H1 (cell line): ENCODE data around the gene RBM18. TPM values are rescaled to one million over a fixed set of nuclear protein-coding genes. Genes with fewer than 3 reads are reported as not detected.
A peak's percentile ranks its signal among the peaks of the same experiment; 100 is the strongest.

Source experiments
- CTCF ChIA-PET: fragments of 300-600 bp; sonication (Branson Sonifier 250); formaldehyde crosslinking; loops from one replicate; lab custom pipeline; 2021; ENCODE audit not compliant: partially characterized antibody; lab: Charles Lee
- POLR2A ChIA-PET: fragments of 300-600 bp; sonication (Branson Sonifier 250); formaldehyde crosslinking; loops from one replicate; lab custom pipeline; 2021; ENCODE audit warnings: inconsistent platforms; ENCODE audit not compliant: partially characterized antibody; lab: Charles Lee
- DNase-seq, 2 experiments: peaks; one replicate each; pipeline versions ENCODE4 v3.0.0 to v3.0.0-alpha.2; 2010 to 2022; ENCODE audit warnings: low spot score in 2 of 2, low read depth in 1 of 2, mixed read lengths in 1 of 2
- FAIRE-seq: peaks from 2 replicates; lab custom pipeline; 2011; peaks lifted over from hg19 to GRCh38; lab: Jason Lieb, UNC
- H2AFZ ChIP-seq: 2 replicates; pipeline ENCODE4 v1.8.1; 2012; ENCODE audit warnings: low read length, inconsistent platforms
- H2AK5ac ChIP-seq: 2 replicates; pipeline ENCODE4 v1.6.1; 2013; ENCODE audit warnings: low read depth, low read length
- H2BK120ac ChIP-seq: replicated peaks from 2 replicates; pipeline ENCODE3; 2013; ENCODE audit warnings: low read depth, low read length, inconsistent platforms
- H2BK12ac ChIP-seq: 2 replicates; pipeline ENCODE4 v1.6.1; 2013; ENCODE audit warnings: low read depth, low read length
- H2BK15ac ChIP-seq: 2 replicates; pipeline ENCODE4 v1.6.1; 2013; ENCODE audit warnings: low read length
- H2BK20ac ChIP-seq: 2 replicates; pipeline ENCODE4 v1.6.1; 2013; ENCODE audit warnings: low read length
- H2BK5ac ChIP-seq: 2 replicates; pipeline ENCODE4 v1.6.1; 2013; ENCODE audit warnings: low read depth, low read length
- H3K14ac ChIP-seq: 2 replicates; pipeline ENCODE4 v1.6.1; 2013; ENCODE audit warnings: inconsistent platforms; ENCODE audit not compliant: insufficient read length
- H3K18ac ChIP-seq: 2 replicates; pipeline ENCODE4 v1.6.1; 2013; ENCODE audit warnings: low read length; ENCODE audit errors: extremely low read depth
- H3K23ac ChIP-seq: 2 replicates; pipeline ENCODE4 v1.6.1; 2013; ENCODE audit warnings: inconsistent platforms; ENCODE audit not compliant: insufficient read length
- H3K23me2 ChIP-seq: 2 replicates; pipeline ENCODE4 v1.6.1; 2013; ENCODE audit warnings: low read depth, low read length
- H3K27ac ChIP-seq: 2 replicates; pipeline ENCODE4 v1.6.1; 2011; ENCODE audit warnings: low read depth, low read length, inconsistent platforms
- H3K27me3 ChIP-seq, 4 experiments: replicated peaks in 1 of 4; 1 replicate in 1 of 4; 2 replicates in 3 of 4; pipeline versions ENCODE4 v1.6.1 to v1.8.1; 2011 to 2013; ENCODE audit warnings: low read length in 3 of 4, mild to moderate bottlenecking in 3 of 4, inconsistent platforms in 2 of 4, mixed read lengths in 2 of 4, moderate library complexity in 1 of 4; ENCODE audit not compliant: control insufficient read depth in 3 of 4, insufficient read depth in 3 of 4; ENCODE audit errors: extremely low read depth in 1 of 4
- H3K36me3 ChIP-seq, 4 experiments: 2 replicates each; pipeline versions ENCODE4 v1.6.1 to v1.8.1; 2011 to 2013; ENCODE audit warnings: mild to moderate bottlenecking in 4 of 4, low read length in 3 of 4, moderate library complexity in 2 of 4, control low read depth in 1 of 4, inconsistent platforms in 1 of 4; ENCODE audit not compliant: insufficient read depth in 4 of 4, control insufficient read depth in 2 of 4
- H3K4ac ChIP-seq: replicated peaks from 2 replicates; pipeline ENCODE3; 2013; ENCODE audit warnings: low read length, low read depth, mixed read lengths, inconsistent platforms; ENCODE audit not compliant: insufficient read length
- H3K4me1 ChIP-seq, 4 experiments: replicated peaks in 1 of 4; 1 replicate in 1 of 4; 2 replicates in 3 of 4; pipeline versions ENCODE4 v1.6.1 to v1.8.1; 2011 to 2013; ENCODE audit warnings: low read length in 3 of 4, inconsistent platforms in 2 of 4, mixed read lengths in 1 of 4; ENCODE audit not compliant: insufficient read depth in 4 of 4, control insufficient read depth in 3 of 4
- H3K4me2 ChIP-seq, 2 experiments: 2 replicates each; pipeline versions ENCODE4 v1.6.1 to v1.8.1; 2011 to 2013; ENCODE audit warnings: low read depth in 2 of 2, low read length in 2 of 2, control low read depth in 1 of 2, inconsistent platforms in 1 of 2, mild to moderate bottlenecking in 1 of 2; ENCODE audit not compliant: insufficient read depth in 1 of 2
- H3K4me3 ChIP-seq, 4 experiments: fragments of 200-600, 300-600 bp in 1 of 4; sonication (generic), shearing (Covaris generic), sonication (Bioruptor Twin) in 1 of 4; 2 replicates each; pipeline versions ENCODE4 v1.5.1 to v1.8.1; 2011 to 2016; ENCODE audit warnings: low read length in 4 of 4, low read depth in 3 of 4, control low read depth in 2 of 4, inconsistent platforms in 2 of 4, mild to moderate bottlenecking in 2 of 4, mixed read lengths in 1 of 4, moderate library complexity in 1 of 4; ENCODE audit not compliant: insufficient read depth in 2 of 4; ENCODE audit errors: extremely low read depth in 1 of 4
- H3K56ac ChIP-seq: replicated peaks from 2 replicates; pipeline ENCODE3; 2013; ENCODE audit warnings: low read depth, mild to moderate bottlenecking, mixed read lengths, low read length, inconsistent platforms; ENCODE audit not compliant: insufficient read length
- H3K79me1 ChIP-seq: 2 replicates; pipeline ENCODE4 v1.6.1; 2013; ENCODE audit warnings: low read depth, low read length, control low read depth
- H3K79me2 ChIP-seq, 2 experiments: 2 replicates each; pipeline versions ENCODE4 v1.6.1 to v1.8.1; 2012 to 2013; ENCODE audit warnings: low read length in 2 of 2, mild to moderate bottlenecking in 2 of 2, inconsistent platforms in 1 of 2; ENCODE audit not compliant: insufficient read depth in 2 of 2, control insufficient read depth in 1 of 2
- H3K9ac ChIP-seq, 4 experiments: replicated peaks in 1 of 4; 1 replicate in 1 of 4; 2 replicates in 3 of 4; pipeline versions ENCODE4 v1.6.1 to v1.8.1; 2011 to 2013; ENCODE audit warnings: low read depth in 3 of 4, low read length in 3 of 4, control low read depth in 2 of 4, mild to moderate bottlenecking in 2 of 4, moderate library complexity in 2 of 4, inconsistent platforms in 1 of 4; ENCODE audit errors: extremely low read depth in 1 of 4
- H3K9me3 ChIP-seq, 2 experiments: 2 replicates each; pipeline versions ENCODE4 v1.6.1 to v1.8.1; 2012 to 2013; ENCODE audit warnings: mild to moderate bottlenecking in 2 of 2, moderate library complexity in 2 of 2, control low read depth in 1 of 2, inconsistent platforms in 1 of 2, low read depth in 1 of 2, low read length in 1 of 2, mixed read lengths in 1 of 2; ENCODE audit not compliant: insufficient read depth in 2 of 2
- H4K20me1 ChIP-seq, 2 experiments: replicated peaks in 1 of 2; 2 replicates each; pipeline versions ENCODE3 to v1.8.1; 2011 to 2013; ENCODE audit warnings: inconsistent platforms in 2 of 2, low read length in 2 of 2, mild to moderate bottlenecking in 1 of 2; ENCODE audit not compliant: insufficient read depth in 2 of 2, control insufficient read depth in 1 of 2
- H4K5ac ChIP-seq: 2 replicates; pipeline ENCODE4 v1.6.1; 2013; ENCODE audit warnings: low read length, low read depth, mixed read lengths, inconsistent platforms; ENCODE audit not compliant: insufficient read length
- H4K8ac ChIP-seq: 2 replicates; pipeline ENCODE4 v1.8.0; 2013; ENCODE audit warnings: mild to moderate bottlenecking, moderate library complexity, low read length, inconsistent platforms; ENCODE audit not compliant: insufficient read depth; ENCODE audit errors: extremely low read depth
- H4K91ac ChIP-seq: replicated peaks from 2 replicates; pipeline ENCODE3; 2013; ENCODE audit warnings: low read length, mixed read lengths, inconsistent platforms; ENCODE audit not compliant: insufficient read length
- BCL11A ChIP-seq, 2 experiments: IDR thresholded peaks; one replicate each; pipeline ENCODE4 v1.6.1; 2011; ENCODE audit warnings: low read depth in 2 of 2, low read length in 2 of 2, mild to moderate bottlenecking in 2 of 2
- CHD2 ChIP-seq: IDR thresholded peaks from 2 replicates; pipeline ENCODE4 v1.6.1; 2012; ENCODE audit warnings: low read length, improper control_type of control experiment
- CTBP2 ChIP-seq: IDR thresholded peaks from 2 replicates; pipeline ENCODE4 v1.7.0; 2011; ENCODE audit warnings: borderline replicate concordance, mild to moderate bottlenecking, moderate library complexity, mixed read lengths, low read length; ENCODE audit not compliant: insufficient read depth, insufficient read length
- SRF ChIP-seq: IDR thresholded peaks from 2 replicates; pipeline ENCODE4 v1.6.1; 2011; ENCODE audit warnings: mild to moderate bottlenecking, low read depth, low read length, moderate library complexity
- TAF1 ChIP-seq: IDR thresholded peaks from 2 replicates; pipeline ENCODE4 v1.6.1; 2011; ENCODE audit warnings: mild to moderate bottlenecking, low read depth, low read length
- TBP ChIP-seq: IDR thresholded peaks from 2 replicates; pipeline ENCODE4 v1.6.1; 2011; ENCODE audit warnings: low read depth, low read length, improper control_type of control experiment
- WGBS, 2 experiments: shearing (Covaris generic) in 1 of 2; methylation state at CpG; one replicate each; pipeline versions ENCODE4 v1.1.6 to v1.1.7; 2013 to 2015; ENCODE audit warnings: low lambda C conversion rate in 2 of 2, mixed read lengths in 2 of 2, inconsistent platforms in 1 of 2, low coverage in 1 of 2, missing lambda C conversion rate in 1 of 2; ENCODE audit not compliant: insufficient replicate concordance in 2 of 2, insufficient coverage in 1 of 2, insufficient read length in 1 of 2; ENCODE audit errors: extremely low coverage in 1 of 2, missing lambda C conversion rate in 1 of 2; 5-methylcytosine and 5-hydroxymethylcytosine counted together
- polyA plus RNA-seq, 7 experiments: library from polyadenylated mRNA; depleted of rRNA in 3 of 7; stranded (reverse) in 5 of 7; unstranded in 2 of 7; fragments of >200 nt in 5 of 7; fragments of 200-250 nt in 2 of 7; gene quantifications; 1 replicate in 5 of 7; 2 replicates in 1 of 7; 4 replicates in 1 of 7; pipeline versions ENCODE4 v1.2.1 to v1.2.3, GENCODE V29; 2011 to 2013; ENCODE audit warnings: missing spikeins in 2 of 7, mixed read lengths in 2 of 7
- total RNA-seq: library from RNA; stranded (reverse); fragmentation: NEBNext Ultra II Directional; extraction: Animal tissue kit (Norgen Biotek cat#: 25700); gene quantifications from 2 replicates; pipeline ENCODE4 v1.2.1, GENCODE V29; 2021
- TF ChIP-seq, protein P1 (sequence below), 3 experiments: IDR thresholded peaks; 1 replicate in 2 of 3; 2 replicates in 1 of 3; pipeline versions ENCODE4 v1.5.1 to v1.6.1; 2011; ENCODE audit warnings: low read length in 3 of 3, mild to moderate bottlenecking in 3 of 3, inconsistent platforms in 2 of 3, low read depth in 1 of 3, moderate library complexity in 1 of 3; ENCODE audit not compliant: insufficient read depth in 1 of 3; ENCODE audit errors: control extremely low read depth in 1 of 3
- TF ChIP-seq, protein P2 (sequence below): IDR thresholded peaks from 2 replicates; pipeline ENCODE4 v1.6.1; 2011; ENCODE audit warnings: low read depth, mild to moderate bottlenecking, low read length; ENCODE audit not compliant: insufficient read depth

Gene RBM18
- total and polyA plus RNA-seq, 2 of the 8 experiments (the other 6 are each of a cell fraction or from before 2014, with no cell fraction given): 5.9 to 14.3 TPM

DNA sequence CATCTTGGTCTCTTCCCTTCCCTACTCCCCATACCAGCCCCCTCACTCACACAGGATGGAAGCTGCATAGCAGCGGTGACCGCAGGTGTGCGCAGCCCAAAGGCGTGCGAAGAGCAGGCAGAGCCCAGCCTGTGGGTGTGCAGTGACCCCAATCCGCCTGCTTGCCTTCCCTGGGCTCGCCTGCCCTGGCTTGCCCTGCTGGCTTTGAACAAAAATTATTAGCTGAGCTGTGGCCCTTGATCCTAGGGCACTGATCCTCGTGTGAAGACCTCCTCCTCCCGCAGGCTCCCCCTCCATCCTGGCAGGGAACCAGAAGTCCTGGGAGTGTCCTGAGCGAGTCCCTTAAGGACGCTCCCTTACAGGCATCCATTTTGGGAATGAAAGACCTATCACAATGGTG lies 73.1 kb downstream of the RBM18 start:
- no peak overlapping the region for H4K5ac ChIP-seq
- H3K56ac ChIP-seq: no peak overlapping the region
- H2BK15ac ChIP-seq: no peak overlapping the region
- no peak overlapping the region for H4K91ac ChIP-seq
- no peaks in the 10 kb centered on the region for H3K23me2 ChIP-seq
- no peaks in the 10 kb centered on the region for H4K20me1 ChIP-seq
- no peaks in the 10 kb centered on the region for H3K9me3 ChIP-seq
- CTCF ChIA-PET: interaction anchor here (0.7 to 2.4 kb wide), 21 partner anchors 9 to 165 kb away, joined by 3 to 13 read pairs (median 3); partner anchors contain the start of gene NDUFA8
- H2AK5ac ChIP-seq: no peak overlapping the region
- no peak overlapping the region for H3K14ac ChIP-seq
- no peak overlapping the region for H3K9ac ChIP-seq
- peak overlapping the region; percentile 40; the same call in 1 of the 2 replicates for H4K8ac ChIP-seq
- POLR2A ChIA-PET: interaction anchor here (1.7 kb wide), 1 partner anchor 94 kb away, joined by 3 read pairs; no protein-coding TSS in a partner anchor
- H3K27ac ChIP-seq: no peak overlapping the region
- no peaks in the 10 kb centered on the region for H3K79me1 ChIP-seq
- H3K27me3 ChIP-seq: no peaks in the 10 kb centered on the region; a peak in 1 of 7 replicates
- H3K4ac ChIP-seq: no peak overlapping the region
- no peaks in the 10 kb centered on the region for H3K79me2 ChIP-seq
- no peak overlapping the region for H2BK120ac ChIP-seq
- H3K4me2 ChIP-seq: no peak overlapping the region
- DNase-seq (no peak), FAIRE-seq (no peak)
- peak overlapping the region; percentile 63; the same call in 1 of the 2 replicates for H2AFZ ChIP-seq
- peaks cover 0 to 3% (median 1%) of the 10 kb centered on the region in 4 experiments; a peak in 2 of 7 replicates for H3K4me1 ChIP-seq
- no peaks in the 10 kb centered on the region for H3K36me3 ChIP-seq
- H3K23ac ChIP-seq: no peak overlapping the region
- no peak overlapping the region; the same call in 1 of the 2 replicates for H2BK5ac ChIP-seq
- TF ChIP-seq TBP (no peak), TAF1 (no peak), SRF (no peak), CTBP2 (no peak), CHD2 (no peak), BCL11A (IDR thresholded peaks at IDR 0.05; ENCODE audit: low read depth in 2 of 2, low read length in 2 of 2) (no peak)
- TF ChIP-seq, protein P1, sequence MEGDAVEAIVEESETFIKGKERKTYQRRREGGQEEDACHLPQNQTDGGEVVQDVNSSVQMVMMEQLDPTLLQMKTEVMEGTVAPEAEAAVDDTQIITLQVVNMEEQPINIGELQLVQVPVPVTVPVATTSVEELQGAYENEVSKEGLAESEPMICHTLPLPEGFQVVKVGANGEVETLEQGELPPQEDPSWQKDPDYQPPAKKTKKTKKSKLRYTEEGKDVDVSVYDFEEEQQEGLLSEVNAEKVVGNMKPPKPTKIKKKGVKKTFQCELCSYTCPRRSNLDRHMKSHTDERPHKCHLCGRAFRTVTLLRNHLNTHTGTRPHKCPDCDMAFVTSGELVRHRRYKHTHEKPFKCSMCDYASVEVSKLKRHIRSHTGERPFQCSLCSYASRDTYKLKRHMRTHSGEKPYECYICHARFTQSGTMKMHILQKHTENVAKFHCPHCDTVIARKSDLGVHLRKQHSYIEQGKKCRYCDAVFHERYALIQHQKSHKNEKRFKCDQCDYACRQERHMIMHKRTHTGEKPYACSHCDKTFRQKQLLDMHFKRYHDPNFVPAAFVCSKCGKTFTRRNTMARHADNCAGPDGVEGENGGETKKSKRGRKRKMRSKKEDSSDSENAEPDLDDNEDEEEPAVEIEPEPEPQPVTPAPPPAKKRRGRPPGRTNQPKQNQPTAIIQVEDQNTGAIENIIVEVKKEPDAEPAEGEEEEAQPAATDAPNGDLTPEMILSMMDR (IDR thresholded peaks at IDR 0.05; ENCODE audit: control extremely low read depth in 1 of 3, insufficient read depth in 1 of 3, low read depth in 1 of 3, low read length in 3 of 3): no peak
- TF ChIP-seq, protein P2, sequence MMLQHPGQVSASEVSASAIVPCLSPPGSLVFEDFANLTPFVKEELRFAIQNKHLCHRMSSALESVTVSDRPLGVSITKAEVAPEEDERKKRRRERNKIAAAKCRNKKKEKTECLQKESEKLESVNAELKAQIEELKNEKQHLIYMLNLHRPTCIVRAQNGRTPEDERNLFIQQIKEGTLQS: no peak
- no peak overlapping the region for H3K4me3 ChIP-seq
- H2BK20ac ChIP-seq: no peak overlapping the region
- 72% methylated on average over 7 of the region's 11 CpGs; no CpG with 5 or more reads in 1 of the 2 experiments for WGBS, 2 experiments
- no peak overlapping the region for H3K18ac ChIP-seq
- H2BK12ac ChIP-seq: 0 out of 2 replicates have a peak overlapping the region, but pooled peaks have one; percentile 44
